ENCODE results near the gene KRTAP23-1. TPM values are rescaled to one million over a fixed set of nuclear protein-coding genes. Genes with fewer than 3 reads are reported as not detected.

KRTAP23-1 gene
- total and polyA plus RNA-seq, 2 of the 8 experiments (the other 6 are each of a cell fraction or from before 2014, with no cell fraction given) = not detected

DNA sequence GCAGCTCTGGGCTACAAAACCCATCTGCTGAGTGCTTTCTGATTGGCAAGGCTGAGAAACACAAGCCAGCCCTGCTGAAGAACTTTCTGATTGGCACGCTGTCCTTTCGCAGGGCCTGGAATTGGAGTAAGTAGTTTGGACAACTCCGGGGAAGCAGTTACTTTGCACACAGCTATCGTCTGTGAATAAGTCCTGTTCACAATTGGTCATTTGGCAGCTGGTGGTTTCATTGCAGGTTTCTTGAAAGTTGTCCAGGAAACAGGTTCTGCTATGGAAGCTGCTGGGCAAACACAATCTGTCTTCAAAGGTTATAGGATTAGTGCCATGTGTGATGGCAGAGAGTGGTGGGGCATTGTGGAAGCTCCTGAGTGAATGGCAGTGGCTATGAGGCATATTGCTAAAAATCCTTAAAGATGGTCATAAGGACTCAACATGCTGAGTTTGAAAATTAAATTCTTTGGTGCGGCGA lies 11.1 kb downstream of the KRTAP23-1 start, which contains the start of gene KRTAP27-1:
Gene KRTAP27-1 (minus strand): TSS at position 419 of the 469 bp plus-strand sequence. CDS start 26 bp downstream, at position 393.
- ChIA-PET POLR2A (ENCODE audit: partially characterized antibody) (no interaction called here), CTCF (ENCODE audit: partially characterized antibody) (interaction anchor here (0.6 to 1.8 kb wide), 3 partner anchors 9 to 126 kb away, joined by 3 to 7 read pairs (median 5); no protein-coding TSS in a partner anchor)
- H2BK12ac ChIP-seq (ENCODE audit: low read depth, low read length) = no peak within 1 kb of the TSS
- no peak within 1 kb of the TSS for H3K4me3 ChIP-seq (ENCODE audit: extremely low read depth in 1 of 4, insufficient read depth in 2 of 4, low read depth in 3 of 4, low read length in 4 of 4)
- no peak within 1 kb of the TSS for H3K56ac ChIP-seq (replicated peaks; ENCODE audit: insufficient read length, low read depth, low read length)
- no peak within 1 kb of the TSS for H3K9ac ChIP-seq (replicated peaks in 1 of 4; ENCODE audit: extremely low read depth in 1 of 4, low read depth in 3 of 4, low read length in 3 of 4)
- WGBS, 2 experiments (ENCODE audit: extremely low coverage in 1 of 2, insufficient coverage in 1 of 2, insufficient read length in 1 of 2, insufficient replicate concordance in 2 of 2, low coverage in 1 of 2, low lambda C conversion rate in 2 of 2, missing lambda C conversion rate in 1 of 2) = 92% methylated on average over 6 of the region's 6 CpGs; no CpG with 5 or more reads in 1 of the 2 experiments
- H2BK20ac ChIP-seq (ENCODE audit: low read length) = no peak within 1 kb of the TSS
- no peak within 1 kb of the TSS for H2AFZ ChIP-seq (ENCODE audit: low read length)
- no peak within 1 kb of the TSS for H4K91ac ChIP-seq (replicated peaks; ENCODE audit: insufficient read length, low read length)
- no peak within 1 kb of the TSS for H3K18ac ChIP-seq (ENCODE audit: extremely low read depth, low read length)
- H2AK5ac ChIP-seq (ENCODE audit: low read depth, low read length) = no peak within 1 kb of the TSS
- H3K4ac ChIP-seq (replicated peaks; ENCODE audit: insufficient read length, low read depth, low read length) = no peak within 1 kb of the TSS
- H3K27ac ChIP-seq (ENCODE audit: low read depth, low read length) = no peak within 1 kb of the TSS
- no peak within 1 kb of the TSS for H2BK120ac ChIP-seq (replicated peaks; ENCODE audit: low read depth, low read length)
- H3K79me2 ChIP-seq (ENCODE audit: control insufficient read depth in 1 of 2, insufficient read depth in 2 of 2, low read length in 2 of 2) = no peaks in the 10 kb centered on the region
- DNase-seq (ENCODE audit: low read depth in 1 of 2, low spot score in 2 of 2) = no peak
- no peak within 1 kb of the TSS for H3K4me2 ChIP-seq (ENCODE audit: insufficient read depth in 1 of 2, low read depth in 2 of 2, low read length in 2 of 2)
- H3K79me1 ChIP-seq (ENCODE audit: low read depth, low read length) = no peaks in the 10 kb centered on the region
- no peaks in the 10 kb centered on the region for H3K9me3 ChIP-seq (ENCODE audit: insufficient read depth in 2 of 2, low read depth in 1 of 2, low read length in 1 of 2)
- no peak for FAIRE-seq
- H3K36me3 ChIP-seq (ENCODE audit: control insufficient read depth in 2 of 4, insufficient read depth in 4 of 4, low read length in 3 of 4) = no peaks in the 10 kb centered on the region
- H3K23ac ChIP-seq (ENCODE audit: insufficient read length) = no peak within 1 kb of the TSS
- no peaks in the 10 kb centered on the region for H4K20me1 ChIP-seq (replicated peaks in 1 of 2; ENCODE audit: control insufficient read depth in 1 of 2, insufficient read depth in 2 of 2, low read length in 2 of 2)
- H2BK5ac ChIP-seq (ENCODE audit: low read depth, low read length) = no peak within 1 kb of the TSS
- no peak within 1 kb of the TSS for H2BK15ac ChIP-seq (ENCODE audit: low read length)
- H3K14ac ChIP-seq (ENCODE audit: insufficient read length) = no peak within 1 kb of the TSS
- H4K8ac ChIP-seq (ENCODE audit: extremely low read depth, insufficient read depth, low read length) = no peak within 1 kb of the TSS
- no peaks in the 10 kb centered on the region for H3K4me1 ChIP-seq (replicated peaks in 1 of 4; ENCODE audit: control insufficient read depth in 3 of 4, insufficient read depth in 4 of 4, low read length in 3 of 4)
- H3K23me2 ChIP-seq (ENCODE audit: low read depth, low read length) = no peaks in the 10 kb centered on the region
- H4K5ac ChIP-seq (ENCODE audit: insufficient read length, low read depth, low read length) = no peak within 1 kb of the TSS
- no peaks in the 10 kb centered on the region for H3K27me3 ChIP-seq (replicated peaks in 1 of 4; ENCODE audit: control insufficient read depth in 3 of 4, extremely low read depth in 1 of 4, insufficient read depth in 3 of 4, low read length in 3 of 4)
- TF ChIP-seq, protein P1, sequence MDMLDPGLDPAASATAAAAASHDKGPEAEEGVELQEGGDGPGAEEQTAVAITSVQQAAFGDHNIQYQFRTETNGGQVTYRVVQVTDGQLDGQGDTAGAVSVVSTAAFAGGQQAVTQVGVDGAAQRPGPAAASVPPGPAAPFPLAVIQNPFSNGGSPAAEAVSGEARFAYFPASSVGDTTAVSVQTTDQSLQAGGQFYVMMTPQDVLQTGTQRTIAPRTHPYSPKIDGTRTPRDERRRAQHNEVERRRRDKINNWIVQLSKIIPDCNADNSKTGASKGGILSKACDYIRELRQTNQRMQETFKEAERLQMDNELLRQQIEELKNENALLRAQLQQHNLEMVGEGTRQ (IDR thresholded peaks at IDR 0.05; ENCODE audit: low read length) = no peak
- TF ChIP-seq RFX5 (IDR thresholded peaks at IDR 0.05; ENCODE audit: borderline replicate concordance, low read depth, low read length) (no peak), KDM5A (IDR thresholded peaks at IDR 0.05; ENCODE audit: low read length) (no peak), HDAC6 (IDR thresholded peaks at IDR 0.05; ENCODE audit: low read depth, low read length) (no peak), RXRA (IDR thresholded peaks at IDR 0.05; ENCODE audit: insufficient read depth, low read depth, low read length) (no peak), EP300 (IDR thresholded peaks at IDR 0.05; ENCODE audit: borderline replicate concordance in 1 of 2, low read depth in 2 of 2, low read length in 2 of 2) (no peak), JUND (IDR thresholded peaks at IDR 0.05; ENCODE audit: low read length) (no peak), KDM4A (IDR thresholded peaks at IDR 0.05; ENCODE audit: low read depth, low read length, severe bottlenecking) (no peak), GTF2F1 (IDR thresholded peaks at IDR 0.05; ENCODE audit: borderline replicate concordance, low read depth, low read length) (no peak), RBBP5 (IDR thresholded peaks at IDR 0.05; ENCODE audit: borderline replicate concordance, low read depth, low read length) (no peak), POLR2AphosphoS5 (IDR thresholded peaks at IDR 0.05; ENCODE audit: low read depth, low read length) (no peak)
- TF ChIP-seq, protein P2, sequence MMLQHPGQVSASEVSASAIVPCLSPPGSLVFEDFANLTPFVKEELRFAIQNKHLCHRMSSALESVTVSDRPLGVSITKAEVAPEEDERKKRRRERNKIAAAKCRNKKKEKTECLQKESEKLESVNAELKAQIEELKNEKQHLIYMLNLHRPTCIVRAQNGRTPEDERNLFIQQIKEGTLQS (IDR thresholded peaks at IDR 0.05; ENCODE audit: insufficient read depth, low read depth, low read length) = no peak

Data from H1 (cell line).